ENCODE results near the gene VASN.
"Not testable (repeated sequence)": the region's sequence is repeated elsewhere in the genome, so short reads cannot be mapped to it uniquely, and the experiment has no call there.

Gene VASN

DNA sequence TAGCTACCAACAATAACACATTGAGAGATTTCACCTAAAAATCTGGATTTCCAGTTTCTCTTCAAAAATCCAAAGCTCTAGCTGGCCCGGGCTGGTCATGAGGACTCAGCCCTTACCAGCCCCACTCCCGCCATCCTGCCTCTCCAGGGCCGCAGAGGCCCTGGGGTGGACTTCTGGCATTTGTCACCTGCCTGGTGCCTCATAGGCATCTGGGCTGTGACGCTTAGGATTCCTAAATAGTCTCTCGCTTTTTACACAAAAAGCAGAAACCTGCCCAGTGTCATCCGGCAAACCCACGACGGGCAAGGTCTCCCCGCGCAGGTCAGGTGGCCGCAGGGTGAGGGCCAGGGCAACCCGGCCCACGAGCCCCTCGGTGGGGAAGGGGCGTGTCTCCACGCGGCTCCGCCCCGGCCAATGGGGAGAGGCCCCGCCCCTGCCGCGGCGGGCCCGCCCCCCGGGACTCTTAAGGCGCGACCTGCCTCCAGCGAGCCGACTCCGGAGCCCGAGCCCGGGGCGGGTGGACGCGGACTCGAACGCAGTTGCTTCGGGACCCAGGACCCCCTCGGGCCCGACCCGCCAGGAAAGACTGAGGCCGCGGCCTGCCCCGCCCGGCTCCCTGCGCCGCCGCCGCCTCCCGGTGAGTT, at the start of gene VASN:
TSS of gene VASN (plus strand) at position 492 of the 644 bp plus-strand sequence. CDS start 9,030 bp downstream, outside the sequence.
- DNase-seq = peak; percentile 78

DNA sequence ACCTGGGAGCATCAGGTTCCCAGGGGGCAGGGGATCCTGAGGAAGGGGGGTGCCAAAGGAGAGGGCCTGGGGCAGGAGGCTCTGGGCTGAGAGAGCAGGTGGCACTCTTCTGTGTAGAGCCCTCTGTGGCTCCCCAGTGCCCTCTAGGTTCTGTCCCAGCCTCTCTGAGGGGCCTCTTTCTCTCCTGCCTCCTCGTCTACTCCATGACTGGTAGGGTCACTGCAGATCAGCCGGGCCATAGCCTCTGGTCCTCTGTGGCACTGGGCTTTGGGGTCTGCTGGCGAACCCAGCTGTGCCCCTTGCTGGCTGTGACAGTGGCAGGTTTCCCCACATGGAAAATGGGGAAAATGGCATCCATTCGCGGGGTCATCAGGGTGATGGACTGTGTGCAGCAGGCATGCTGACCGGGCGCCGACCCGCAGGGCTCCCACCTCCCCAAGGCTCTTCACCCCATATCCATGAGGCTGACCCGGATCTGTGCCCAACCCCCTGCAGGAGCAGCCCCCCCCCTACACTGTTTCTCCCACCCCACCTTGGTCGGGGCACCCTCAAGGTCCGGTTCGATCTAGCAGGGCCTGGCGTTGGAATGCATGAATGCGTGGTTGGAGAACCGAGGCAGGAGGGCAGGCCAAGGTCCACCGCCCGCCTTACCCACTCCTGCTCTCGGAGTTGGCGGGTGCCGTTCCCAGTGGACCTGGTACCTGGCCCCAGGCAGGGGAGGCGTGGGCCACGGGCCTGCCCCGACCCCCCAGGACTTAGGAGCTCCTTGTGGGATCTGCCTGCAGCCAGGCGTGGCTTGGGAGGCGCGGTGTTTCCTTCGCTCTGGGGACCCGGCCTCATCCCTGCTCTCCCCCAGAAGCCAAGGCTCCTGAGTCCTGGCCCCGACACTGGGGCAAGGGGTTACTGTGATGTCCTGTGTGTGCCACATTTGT, 49.3 kb upstream of the VASN start:
- DNase-seq = no peak

DNA sequence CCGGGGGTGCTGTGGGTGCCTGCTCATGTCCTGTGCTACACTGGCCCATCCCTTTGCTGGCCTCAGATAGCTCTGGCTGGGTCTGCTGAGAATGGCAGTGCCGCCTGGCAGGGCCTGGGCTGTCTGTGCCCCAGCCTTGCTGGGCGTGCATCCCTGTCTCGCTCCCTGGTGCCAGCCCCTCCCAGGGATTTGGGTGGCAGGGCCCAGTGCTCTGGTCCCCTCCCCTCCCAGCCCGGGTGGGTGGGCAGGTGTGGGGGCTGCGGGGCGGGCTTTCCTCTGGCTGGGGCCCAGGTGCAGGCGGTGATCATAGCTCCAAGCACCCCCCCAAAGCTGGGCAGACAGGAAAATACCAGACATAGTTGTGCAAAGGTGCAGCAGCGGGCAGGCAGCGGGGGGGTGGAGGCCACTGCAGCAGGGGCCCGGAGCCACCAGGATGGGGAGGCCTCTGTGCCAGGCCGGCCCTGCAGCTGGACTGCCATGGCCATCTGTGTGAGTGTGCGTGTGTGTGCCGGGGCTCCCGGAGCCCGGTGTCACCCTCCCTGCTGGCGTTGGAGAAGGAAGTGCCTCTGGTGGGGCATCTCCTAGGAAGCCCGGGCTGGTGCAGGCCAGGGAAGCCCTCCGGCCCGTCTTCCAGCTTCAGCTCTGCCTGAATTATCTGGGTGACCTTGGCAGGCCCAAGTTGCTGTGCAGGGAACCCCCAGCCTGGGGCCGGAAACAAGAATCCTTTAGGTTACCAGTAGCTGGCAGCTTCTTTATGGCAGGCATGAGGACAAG, 48.4 kb upstream of the VASN start:
- DNase-seq = no peak

DNA sequence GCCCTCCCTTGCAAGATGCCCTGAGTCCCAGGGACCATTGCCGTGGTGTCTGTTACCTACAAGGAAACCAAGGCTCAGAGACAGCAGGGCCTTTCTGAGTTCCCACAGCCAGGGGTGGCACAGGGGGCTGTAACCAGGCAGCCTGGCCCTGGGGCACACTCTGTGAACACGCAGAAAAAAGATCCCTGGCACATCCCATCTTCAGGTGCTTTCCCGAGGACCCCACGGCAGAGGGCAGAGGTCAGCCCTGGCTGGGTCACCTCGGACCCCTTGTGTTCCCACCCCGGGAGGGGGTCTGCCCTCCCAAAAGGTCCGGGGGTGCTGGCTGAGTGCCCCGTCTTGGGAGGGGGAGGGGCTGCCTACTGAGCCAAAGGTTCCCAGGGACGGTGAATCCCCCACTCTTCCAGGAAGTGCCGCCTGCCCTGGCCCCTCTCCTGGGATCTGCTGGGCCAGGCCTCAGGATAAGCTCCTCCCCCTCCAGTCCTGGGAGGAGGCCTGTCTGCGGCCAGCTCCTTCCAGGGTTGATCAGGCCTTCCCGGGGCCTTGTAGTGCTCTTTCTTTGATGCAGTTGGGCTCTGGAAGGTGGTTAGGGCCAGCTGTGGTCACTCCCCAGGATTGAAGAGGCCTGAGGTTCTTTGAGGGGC, 47.7 kb upstream of the VASN start:
- DNase-seq = peak; percentile 63

DNA sequence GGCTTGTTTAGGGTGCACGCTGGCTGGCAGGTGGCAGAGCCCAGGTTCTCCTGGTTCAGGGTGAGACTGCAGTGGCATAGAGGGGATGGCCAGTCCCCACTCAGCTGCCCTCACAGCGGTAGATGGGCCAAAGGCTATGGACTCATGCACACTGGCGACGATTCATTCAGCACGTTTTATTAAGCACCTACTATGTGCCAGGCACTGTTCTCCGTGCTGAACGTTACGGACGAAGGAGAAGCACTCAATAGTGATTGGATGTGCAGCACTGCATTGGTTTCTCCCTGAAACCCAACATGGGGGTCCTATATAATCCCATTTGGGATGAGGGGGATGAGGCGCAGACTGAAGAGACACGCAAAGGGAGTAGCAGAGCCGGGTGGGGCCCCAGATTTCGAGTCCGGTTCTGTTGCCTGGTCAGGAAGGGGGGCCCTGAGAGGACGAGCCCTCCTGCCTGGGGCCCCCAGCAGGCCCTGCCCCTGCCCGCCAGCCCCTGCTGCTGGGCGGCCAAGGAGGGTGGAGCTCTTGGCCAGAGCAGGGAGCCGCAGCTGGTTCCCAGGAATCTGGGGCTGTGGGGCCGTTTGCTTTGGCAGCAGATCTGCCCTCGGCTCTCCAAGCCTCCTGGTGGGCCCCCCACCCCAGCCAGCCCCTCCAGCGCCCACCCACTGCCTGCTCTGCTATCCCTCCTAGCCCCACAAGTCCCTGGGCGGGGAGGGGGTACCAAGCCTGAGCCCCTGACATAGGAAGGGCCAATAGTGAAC, 47.0 kb upstream of the VASN start:
- DNase-seq = no peak

DNA sequence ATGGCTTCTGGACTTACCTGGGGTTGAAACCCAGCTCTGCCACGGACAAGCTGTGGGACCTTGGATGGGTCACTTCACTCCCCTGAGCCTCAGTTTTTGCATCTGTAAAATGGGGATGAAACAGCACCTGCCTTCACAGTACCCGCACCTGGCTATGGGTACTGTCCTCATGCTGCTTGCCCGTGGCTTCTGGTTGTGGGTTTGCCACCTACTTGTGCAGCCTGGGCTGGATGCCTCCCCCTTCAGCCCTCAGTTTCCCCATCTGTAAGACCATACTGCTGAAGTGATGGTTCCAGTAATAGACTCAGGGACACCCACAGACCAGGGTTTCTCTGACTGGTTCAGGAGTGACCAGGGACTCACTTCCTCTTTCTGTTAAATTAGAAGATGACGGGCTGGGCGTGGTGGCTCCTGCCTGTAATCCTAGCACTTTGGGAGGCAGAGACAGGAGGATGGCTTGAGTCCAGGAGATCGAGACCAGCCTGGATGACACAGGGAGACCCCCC, 46.3 kb upstream of the VASN start:
- DNase-seq = no peak

DNA sequence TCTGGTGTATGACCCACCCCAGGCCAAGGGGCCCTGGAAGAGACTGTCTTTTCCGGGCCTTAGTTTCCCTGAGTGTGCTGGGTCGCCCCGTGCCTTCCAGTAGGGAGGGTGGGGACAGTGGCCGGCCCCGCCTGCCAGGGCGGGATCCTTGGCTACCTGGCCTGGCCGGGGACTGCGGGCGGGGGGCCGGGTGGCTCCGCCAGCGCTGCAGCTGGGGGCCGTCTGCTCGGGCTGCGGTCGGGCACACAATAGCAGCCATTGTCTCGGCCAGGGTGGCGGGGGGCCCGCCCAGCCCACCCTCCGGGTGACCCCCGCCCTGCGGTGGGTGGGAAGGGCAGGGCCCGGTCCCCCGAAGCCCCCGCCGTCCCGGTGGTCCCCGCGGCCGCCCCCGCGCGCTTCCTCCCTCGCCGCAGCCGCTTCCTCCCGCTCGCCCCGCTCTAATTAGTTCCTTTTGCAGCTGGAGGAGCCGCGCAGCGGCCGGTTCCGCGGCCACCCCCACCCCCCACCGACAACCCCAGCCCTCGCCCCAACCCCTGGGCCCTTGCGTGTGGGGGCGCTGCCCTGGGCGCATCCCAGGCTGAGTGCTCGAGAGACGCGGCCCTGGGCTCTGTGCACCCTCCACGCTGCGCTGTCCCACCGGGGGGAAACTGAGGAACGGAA, 44.1 kb upstream of the VASN start:
- no peak for DNase-seq

DNA sequence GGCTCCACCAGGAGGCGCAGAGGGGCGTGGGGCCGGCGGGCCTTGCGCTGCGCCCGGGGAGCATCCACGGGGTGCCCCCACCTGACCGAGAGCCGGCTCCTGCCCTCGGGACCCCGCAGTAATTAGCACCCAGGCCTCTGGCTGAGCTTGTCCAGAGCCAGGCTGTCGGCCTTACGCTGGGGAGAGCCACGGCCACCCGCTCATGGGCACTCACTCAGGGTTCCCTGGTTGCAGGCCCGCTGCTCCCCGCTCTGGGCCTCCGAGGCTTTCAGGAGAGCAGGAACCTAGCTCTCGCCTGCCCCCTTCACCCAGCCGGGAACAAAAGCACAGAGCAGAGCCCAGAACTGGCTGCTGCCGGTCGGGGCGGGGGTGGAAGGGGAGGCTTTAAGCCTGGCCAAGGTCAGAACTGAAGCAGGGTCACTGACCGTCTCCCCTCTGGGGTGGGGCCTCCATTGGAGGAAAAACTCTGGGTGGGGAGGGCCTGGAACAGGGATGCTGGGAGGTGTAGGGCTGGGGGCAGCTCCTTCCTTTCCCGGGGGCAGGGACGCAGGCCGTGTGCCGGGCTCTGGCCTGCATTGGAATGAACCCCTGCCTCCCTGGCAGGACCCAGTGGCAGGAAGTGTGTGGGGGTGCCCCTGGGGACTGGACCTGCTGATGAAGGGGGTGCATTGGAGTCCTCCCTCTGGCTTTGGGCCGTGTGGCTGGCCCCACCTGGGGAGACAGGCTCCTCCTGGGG, 43.4 kb upstream of the VASN start:
- DNase-seq = peak; percentile 76

DNA sequence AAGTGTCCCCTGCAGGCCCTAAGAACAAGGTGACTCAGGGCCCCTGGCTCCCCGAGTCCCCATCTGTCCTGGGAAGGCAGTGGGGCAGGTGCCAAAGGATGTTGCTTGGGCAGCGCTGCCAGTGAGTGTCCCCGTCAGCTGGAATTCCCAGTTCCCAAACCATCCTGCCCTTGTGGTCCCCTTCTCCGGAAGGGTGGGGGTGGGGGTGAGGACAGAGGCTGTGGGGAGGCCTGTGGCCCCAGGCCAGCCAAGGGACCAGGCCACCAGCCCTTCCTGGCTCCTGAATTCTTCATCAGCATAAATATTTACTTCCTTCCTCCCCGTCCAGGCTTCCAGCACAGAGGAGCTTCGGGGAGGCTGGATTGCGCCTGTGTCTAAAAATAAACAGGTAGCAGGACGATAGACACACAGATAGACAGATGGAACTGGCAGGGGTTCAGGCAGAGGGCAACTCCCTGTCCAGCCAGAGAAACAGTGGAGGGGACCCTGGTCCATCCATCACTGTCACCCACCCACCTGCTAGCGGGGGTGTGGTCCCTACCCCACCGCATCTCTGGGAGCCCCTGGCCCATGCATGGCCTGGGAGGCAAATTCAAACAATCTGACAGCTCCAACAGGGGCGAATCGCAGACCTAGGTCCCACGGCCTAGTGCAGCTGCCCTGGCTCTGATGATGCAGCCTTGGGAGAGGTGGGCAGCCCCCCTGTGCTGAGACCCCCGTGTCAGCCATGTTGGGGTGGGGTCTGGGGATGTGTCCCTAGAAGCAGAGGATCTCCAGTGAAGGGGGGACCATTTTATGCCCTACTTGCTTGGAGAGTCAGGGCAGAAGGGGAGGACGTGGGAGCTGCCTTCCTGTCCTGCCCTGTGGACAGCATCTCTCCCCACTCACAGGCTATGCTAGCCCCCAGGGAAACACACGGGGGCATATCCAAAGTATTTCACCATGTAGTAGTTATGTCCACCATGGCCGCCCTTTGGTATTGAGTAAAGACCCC, 42.6 kb upstream of the VASN start:
- DNase-seq = no peak

DNA sequence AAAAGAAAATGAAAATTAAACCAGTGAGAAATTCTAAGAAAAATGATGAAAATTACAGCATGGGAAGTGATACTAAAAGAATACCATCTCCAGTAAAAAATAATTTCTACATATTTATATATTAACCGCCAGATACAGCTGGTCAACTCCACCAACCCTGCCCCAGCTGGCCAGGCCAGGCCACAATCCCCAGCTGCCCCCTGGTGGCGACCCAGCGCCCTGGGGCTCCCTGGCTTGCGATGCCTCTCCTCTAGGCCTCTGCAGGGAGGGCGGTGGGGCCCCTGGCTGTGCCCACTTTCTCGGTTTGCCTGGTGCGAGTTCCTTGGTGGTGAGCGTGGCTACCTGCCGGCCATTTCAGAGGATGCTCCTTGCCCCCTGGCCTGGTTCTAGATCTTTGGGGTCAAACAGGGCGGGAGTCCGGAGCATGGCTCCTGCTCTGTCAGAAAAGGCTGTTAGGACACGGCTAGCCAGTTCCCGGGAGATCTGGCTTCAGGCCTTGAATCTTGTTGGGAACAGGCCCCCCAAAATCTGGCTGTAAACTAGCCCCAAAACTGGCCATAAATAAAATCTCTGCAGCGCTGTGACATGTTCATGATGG, 41.3 kb upstream of the VASN start:
- peak; percentile 56 for DNase-seq

DNA sequence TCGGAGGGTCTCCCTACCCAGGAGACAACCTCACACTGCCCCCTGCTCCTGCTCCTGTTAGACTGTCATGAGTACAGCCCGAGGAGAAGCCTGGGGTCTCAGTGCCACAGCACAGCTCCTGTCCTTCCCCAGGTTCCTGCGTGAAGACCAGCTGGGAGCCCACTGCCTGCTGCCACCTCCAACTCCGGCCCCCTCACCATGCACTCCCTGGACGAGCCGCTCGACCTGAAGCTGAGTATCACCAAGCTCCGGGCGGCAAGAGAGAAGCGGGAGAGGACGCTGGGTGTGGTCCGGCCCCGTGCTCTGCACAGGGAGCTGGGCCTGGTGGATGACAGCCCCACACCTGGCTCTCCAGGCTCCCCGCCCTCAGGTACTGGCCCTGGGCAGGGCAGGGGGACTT, 39.6 kb upstream of the VASN start:
- DNase-seq = no peak

DNA sequence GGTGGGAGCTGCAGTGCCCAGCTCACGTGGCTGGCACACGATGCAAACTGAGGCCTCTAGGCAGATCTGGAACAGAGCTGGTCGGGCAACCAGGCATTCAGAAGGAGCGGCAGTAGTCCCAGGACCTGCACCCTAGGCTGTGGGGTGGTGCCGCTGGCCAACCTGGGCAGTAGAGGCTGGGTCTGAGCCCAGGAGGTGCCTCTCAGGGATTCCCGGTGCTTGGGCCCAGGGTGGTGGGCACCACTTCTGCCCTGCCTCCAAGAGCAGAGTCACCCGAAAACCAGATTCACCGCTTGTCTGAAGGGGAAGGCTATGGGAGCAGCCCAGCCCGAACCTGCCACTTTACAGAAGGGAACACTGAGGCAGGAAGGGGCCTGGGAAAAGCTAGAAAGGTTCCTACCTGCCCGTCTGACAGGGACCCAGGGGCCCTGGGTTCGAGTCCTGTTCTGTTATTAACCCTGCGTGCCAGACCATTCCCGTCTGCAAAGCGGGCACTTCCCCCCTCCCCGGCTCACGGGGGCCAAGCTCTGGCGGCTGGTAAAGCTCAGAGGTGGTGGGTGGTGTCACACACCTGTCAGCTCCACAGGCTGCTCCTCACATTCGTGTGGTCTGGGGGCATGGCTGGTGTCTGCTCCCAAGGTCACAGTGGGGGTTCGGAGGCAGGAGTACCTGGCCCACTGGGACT, 38.9 kb upstream of the VASN start:
- no peak for DNase-seq

DNA sequence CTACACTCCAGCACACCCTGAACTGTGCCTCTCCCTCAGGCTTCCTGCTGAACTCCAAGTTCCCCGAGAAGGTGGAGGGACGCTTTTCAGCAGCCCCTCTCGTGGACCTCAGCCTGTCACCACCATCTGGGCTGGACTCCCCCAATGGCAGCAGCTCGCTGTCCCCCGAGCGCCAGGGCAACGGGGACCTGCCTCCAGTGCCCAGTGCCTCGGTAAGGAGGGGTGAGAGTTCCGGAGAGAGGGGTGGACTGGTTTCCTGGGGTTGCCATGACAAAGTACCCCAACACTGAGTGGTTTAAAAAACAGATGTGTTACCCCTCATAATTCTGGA, 38.4 kb upstream of the VASN start:
- no peak for DNase-seq

DNA sequence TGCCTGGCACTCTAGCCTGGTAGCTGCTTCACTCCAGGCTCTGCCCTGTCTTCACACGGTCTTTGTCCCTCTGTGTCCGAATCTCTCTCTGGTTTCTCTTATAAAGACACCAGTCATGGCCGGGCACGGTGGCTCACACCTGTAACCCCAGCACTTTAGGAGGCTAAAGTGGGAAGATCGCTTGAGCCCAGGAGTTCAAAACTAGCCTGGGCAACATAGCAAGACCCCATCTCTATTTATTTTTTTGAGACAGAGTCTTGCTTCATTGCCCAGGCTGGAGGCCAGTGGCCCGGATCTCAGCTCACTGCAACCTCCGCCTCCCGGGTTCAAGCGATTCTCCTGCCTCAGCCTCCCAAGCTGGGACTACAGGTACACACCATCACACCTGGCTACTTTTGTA, 37.9 kb upstream of the VASN start:
- DNase-seq = not testable (repeated sequence)

DNA sequence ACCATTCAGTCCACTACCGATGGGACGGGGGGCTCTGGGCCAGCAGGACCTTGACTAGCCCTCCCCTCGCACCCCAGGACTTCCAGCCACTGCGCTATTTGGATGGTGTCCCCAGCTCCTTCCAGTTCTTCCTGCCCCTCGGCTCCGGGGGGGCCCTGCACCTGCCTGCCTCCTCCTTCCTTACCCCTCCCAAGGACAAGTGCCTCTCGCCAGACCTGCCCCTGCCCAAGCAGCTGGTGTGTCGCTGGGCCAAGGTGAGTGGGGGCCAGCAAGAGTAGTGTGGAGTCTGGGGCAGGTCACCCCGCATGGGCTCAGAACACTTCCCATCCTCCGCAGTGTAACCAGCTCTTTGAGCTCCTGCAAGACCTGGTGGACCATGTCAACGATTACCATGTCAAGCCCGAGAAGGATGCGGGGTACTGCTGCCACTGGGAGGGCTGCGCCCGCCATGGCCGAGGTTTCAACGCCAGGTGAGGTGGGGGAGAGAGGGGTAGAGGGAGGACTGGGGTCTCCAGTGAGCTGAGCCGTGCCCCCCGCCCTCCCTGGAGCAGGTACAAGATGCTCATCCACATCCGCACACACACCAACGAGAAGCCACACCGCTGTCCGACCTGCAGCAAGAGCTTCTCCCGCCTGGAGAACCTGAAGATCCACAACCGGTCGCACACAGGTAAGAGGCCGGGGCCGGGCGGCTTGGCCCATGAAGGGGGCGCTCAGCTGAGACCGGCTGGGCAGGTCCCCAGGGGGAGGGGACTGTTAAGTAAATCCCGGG, 36.7 kb upstream of the VASN start:
- DNase-seq = no peak

DNA sequence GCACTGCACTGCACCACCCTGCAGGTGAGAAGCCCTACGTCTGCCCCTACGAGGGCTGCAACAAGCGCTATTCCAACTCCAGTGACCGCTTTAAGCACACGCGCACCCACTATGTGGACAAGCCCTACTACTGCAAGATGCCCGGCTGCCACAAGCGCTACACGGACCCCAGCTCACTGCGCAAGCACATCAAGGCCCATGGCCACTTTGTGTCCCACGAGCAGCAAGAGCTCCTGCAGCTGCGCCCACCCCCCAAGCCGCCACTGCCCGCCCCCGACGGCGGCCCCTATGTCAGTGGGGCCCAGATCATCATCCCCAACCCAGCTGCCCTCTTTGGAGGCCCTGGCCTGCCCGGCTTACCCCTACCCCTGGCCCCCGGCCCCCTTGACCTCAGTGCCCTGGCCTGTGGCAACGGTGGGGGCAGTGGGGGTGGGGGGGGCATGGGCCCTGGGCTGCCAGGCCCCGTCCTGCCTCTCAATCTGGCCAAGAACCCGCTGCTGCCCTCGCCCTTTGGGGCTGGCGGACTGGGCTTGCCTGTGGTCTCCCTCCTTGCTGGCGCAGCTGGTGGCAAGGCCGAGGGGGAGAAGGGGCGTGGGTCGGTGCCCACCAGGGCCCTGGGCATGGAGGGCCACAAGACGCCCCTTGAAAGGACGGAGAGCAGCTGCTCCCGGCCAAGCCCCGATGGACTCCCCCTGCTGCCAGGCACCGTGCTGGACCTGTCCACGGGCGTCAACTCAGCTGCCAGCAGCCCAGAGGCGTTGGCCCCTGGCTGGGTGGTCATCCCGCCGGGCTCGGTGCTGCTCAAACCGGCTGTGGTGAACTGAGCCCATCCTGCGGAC, 34.7 kb upstream of the VASN start:
- DNase-seq = no peak
